Caco-2 (cell line): Measurements from ENCODE around the gene SLC38A10. TPM values are rescaled to one million over a fixed set of nuclear protein-coding genes. Genes with fewer than 3 reads are reported as not detected.

ENCODE experiments used
- BruUV-seq: library from RNA; stranded (reverse); fragments of 400-500 nt; replicated peaks from 2 replicates; lab custom pipeline; 2021; lab: Mats Ljungman, UMichigan
- CTCF ChIA-PET: fragments of 300-600 bp; sonication (Branson Sonifier 250); formaldehyde crosslinking; loops from one replicate; lab custom pipeline; 2022; ENCODE audit warnings: antibody characterized with exemption; lab: Charles Lee
- POLR2A ChIA-PET: fragments of 300-600 bp; sonication (Branson Sonifier 250); formaldehyde crosslinking; loops from one replicate; lab custom pipeline; 2022; ENCODE audit warnings: antibody characterized with exemption; lab: Charles Lee
- DNase-seq, 2 experiments: peaks; one replicate each; pipeline versions ENCODE4 v3.0.0 to v3.0.0-alpha.2; 2020 to 2022
- H3K27me3 ChIP-seq: replicated peaks from 2 replicates; pipeline ENCODE4 v1.6.0; 2011; ENCODE audit warnings: low read length; ENCODE audit not compliant: control insufficient read depth, insufficient read depth
- H3K36me3 ChIP-seq: 2 replicates; pipeline ENCODE4 v1.5.1; 2011; ENCODE audit warnings: low read length; ENCODE audit not compliant: control insufficient read depth, insufficient read depth
- H3K4me1 ChIP-seq: fragments of 250-450 bp; sonication (Bioruptor Pico); 2 replicates; pipeline ENCODE4 v1.5.1; 2020; ENCODE audit warnings: mild to moderate bottlenecking
- H3K4me3 ChIP-seq: 2 replicates; pipeline ENCODE4 v1.5.1; 2011; ENCODE audit warnings: low read depth, mild to moderate bottlenecking, control low read depth, low read length
- H3K9me3 ChIP-seq: fragments of 250-450 bp; sonication (Bioruptor Pico); 2 replicates; pipeline ENCODE4 v1.5.1; 2020; ENCODE audit warnings: mild to moderate bottlenecking, moderate library complexity
- H3K27ac Mint-ChIP-seq: one replicate; pipeline ENCODE4 v1.8.0; 2022; ENCODE audit warnings: mixed read lengths; ENCODE audit not compliant: unreplicated experiment
- H3K27me3 Mint-ChIP-seq: one replicate; pipeline ENCODE4 v1.8.0; 2022; ENCODE audit warnings: mixed read lengths; ENCODE audit not compliant: insufficient read depth, unreplicated experiment
- H3K36me3 Mint-ChIP-seq: one replicate; pipeline ENCODE4 v1.8.0; 2022; ENCODE audit warnings: mild to moderate bottlenecking, mixed read lengths; ENCODE audit not compliant: insufficient read depth, unreplicated experiment
- H3K4me1 Mint-ChIP-seq: one replicate; pipeline ENCODE4 v1.8.0; 2022; ENCODE audit warnings: low read depth, mixed read lengths; ENCODE audit not compliant: unreplicated experiment
- H3K4me3 Mint-ChIP-seq: one replicate; pipeline ENCODE4 v1.8.0; 2022; ENCODE audit warnings: mild to moderate bottlenecking, moderate library complexity, mixed read lengths; ENCODE audit not compliant: unreplicated experiment
- H3K9me3 Mint-ChIP-seq: one replicate; pipeline ENCODE4 v1.8.0; 2022; ENCODE audit warnings: mixed read lengths; ENCODE audit not compliant: unreplicated experiment
- CTCF ChIP-seq, 2 experiments: fragments of 200-600 bp in 1 of 2; IDR thresholded peaks; 1 replicate in 1 of 2; 2 replicates in 1 of 2; pipeline versions ENCODE4 v1.5.1 to v1.8.0; 2011 to 2022; ENCODE audit warnings: antibody characterized with exemption in 1 of 2, control low read depth in 1 of 2, inconsistent platforms in 1 of 2, low read depth in 1 of 2, low read length in 1 of 2, mild to moderate bottlenecking in 1 of 2, moderate library complexity in 1 of 2; ENCODE audit not compliant: insufficient read depth in 1 of 2, severe bottlenecking in 1 of 2, unreplicated experiment in 1 of 2
- intact Hi-C: fragments of 100-400 bp; cut with micrococcal nuclease; formaldehyde crosslinking; loops from one replicate; pipeline ENCODE4 v1.10.0; 2022; ENCODE audit not compliant: unreplicated experiment
- total RNA-seq: library from RNA; stranded (reverse); gene quantifications from 2 replicates; pipeline ENCODE4 v1.2.3, GENCODE V29; 2022

SLC38A10 gene
- total RNA-seq, 1 experiment from 2014 or later = 137 TPM

GRCh38 chr17:81274471-81274855 is 20.6 kb downstream of the SLC38A10 start:
- H3K36me3 ChIP-seq = peaks cover 3% of the 10 kb centered on the region
- no peaks in the 10 kb centered on the region for H3K9me3 ChIP-seq
- POLR2A ChIA-PET = interaction anchor here (0.6 kb wide), 1 partner anchor 430 kb away, joined by 12 read pairs; no protein-coding TSS in a partner anchor
- H3K4me1 Mint-ChIP-seq = no peaks in the 10 kb centered on the region
- DNase-seq = no peak
- CTCF ChIA-PET = no interaction called here
- H3K4me3 ChIP-seq = no peak overlapping the region
- intact Hi-C loops = no loop called here
- TF ChIP-seq CTCF (IDR thresholded peaks at IDR 0.05; ENCODE audit: insufficient read depth in 1 of 2, low read depth in 1 of 2, low read length in 1 of 2, severe bottlenecking in 1 of 2, unreplicated experiment in 1 of 2) = no peak
- H3K27me3 ChIP-seq = no peaks in the 10 kb centered on the region
- no peaks in the 10 kb centered on the region for H3K27me3 Mint-ChIP-seq
- H3K9me3 Mint-ChIP-seq = no peaks in the 10 kb centered on the region
- no peaks in the 10 kb centered on the region for H3K4me1 ChIP-seq
- no TSS peak for BruUV-seq
- no peak overlapping the region for H3K4me3 Mint-ChIP-seq
- H3K27ac Mint-ChIP-seq = no peak overlapping the region
- H3K36me3 Mint-ChIP-seq = peaks cover 73% of the 10 kb centered on the region

- no peaks in the 10 kb centered on the region for H3K9me3 Mint-ChIP-seq
- POLR2A ChIA-PET = interaction anchor here (0.6 kb wide), 1 partner anchor 431 kb away, joined by 12 read pairs; no protein-coding TSS in a partner anchor
- no peaks in the 10 kb centered on the region for H3K4me1 Mint-ChIP-seq
- no peak for TF ChIP-seq CTCF (IDR thresholded peaks at IDR 0.05; ENCODE audit: insufficient read depth in 1 of 2, low read depth in 1 of 2, low read length in 1 of 2, severe bottlenecking in 1 of 2, unreplicated experiment in 1 of 2)
- Histone ChIP-seq H3K9me3 (no peaks in the 10 kb centered on the region), H3K36me3 (peaks cover 3% of the 10 kb centered on the region), H3K4me3 (no peak overlapping the region), H3K4me1 (no peaks in the 10 kb centered on the region), H3K27me3 (no peaks in the 10 kb centered on the region)
- intact Hi-C loops = no loop called here
- no peak overlapping the region for H3K27ac Mint-ChIP-seq
- no peak for DNase-seq
- peaks cover 74% of the 10 kb centered on the region for H3K36me3 Mint-ChIP-seq
- CTCF ChIA-PET = no interaction called here
- no peak overlapping the region for H3K4me3 Mint-ChIP-seq
- BruUV-seq = no TSS peak
- no peaks in the 10 kb centered on the region for H3K27me3 Mint-ChIP-seq
Measured at GRCh38 chr17:81273698-81274470, 21.2 kb downstream of the SLC38A10 start.

- no peak for TF ChIP-seq CTCF (IDR thresholded peaks at IDR 0.05; ENCODE audit: insufficient read depth in 1 of 2, low read depth in 1 of 2, low read length in 1 of 2, severe bottlenecking in 1 of 2, unreplicated experiment in 1 of 2)
- ChIA-PET CTCF (no interaction called here), POLR2A (no interaction called here)
- Mint-ChIP-seq H3K36me3 (peaks cover 84% of the 10 kb centered on the region), H3K27me3 (no peaks in the 10 kb centered on the region), H3K27ac (no peak overlapping the region), H3K4me3 (no peak overlapping the region), H3K9me3 (no peaks in the 10 kb centered on the region), H3K4me1 (no peaks in the 10 kb centered on the region)
- no peak overlapping the region for H3K4me3 ChIP-seq
- intact Hi-C loops = no loop called here
- H3K27me3 ChIP-seq = no peaks in the 10 kb centered on the region
- no peak for DNase-seq
- H3K9me3 ChIP-seq = no peaks in the 10 kb centered on the region
- H3K4me1 ChIP-seq = no peaks in the 10 kb centered on the region
- no TSS peak for BruUV-seq
- peaks cover 3% of the 10 kb centered on the region for H3K36me3 ChIP-seq
Measured at GRCh38 chr17:81272616-81273015, 22.5 kb downstream of the SLC38A10 start.
